AG09309 (cell line): ENCODE results near the gene CLDN22.

Source experiments
- DNase-seq: peaks from one replicate; pipeline ENCODE4 v3.0.0-alpha.2; 2010; ENCODE audit warnings: low read depth
- H3K4me3 ChIP-seq: 2 replicates; pipeline ENCODE4 v1.5.1; 2011; ENCODE audit warnings: mild to moderate bottlenecking, low read depth, low read length, moderate library complexity; ENCODE audit not compliant: control insufficient read depth
- TF ChIP-seq, protein P1 (sequence below): IDR thresholded peaks from 2 replicates; pipeline ENCODE4 v1.5.1; 2011; ENCODE audit warnings: mild to moderate bottlenecking, low read depth, low read length, inconsistent platforms; ENCODE audit not compliant: insufficient read depth, control insufficient read depth; ENCODE audit errors: missing control alignments

CLDN22 gene

DNA sequence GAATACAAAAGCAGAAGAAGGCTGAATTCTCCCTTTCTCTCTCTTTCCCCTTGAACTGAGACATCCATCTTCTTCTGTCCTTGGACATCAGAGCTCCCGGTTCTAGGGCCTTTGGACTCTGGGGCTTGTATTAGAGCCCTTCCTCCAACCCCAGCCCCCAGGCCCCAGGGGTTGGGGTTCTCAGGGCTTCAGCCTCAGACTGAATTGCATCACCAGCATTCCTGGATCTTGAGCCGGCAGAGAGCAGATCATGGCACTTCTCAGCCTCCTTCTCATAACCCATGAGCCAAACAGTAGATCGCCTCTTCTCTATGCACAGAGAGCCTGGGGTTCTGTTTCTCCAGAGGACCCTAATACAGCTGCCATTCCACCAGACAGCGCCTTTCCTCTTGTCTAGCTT, 27.5 kb upstream of the CLDN22 start:
- TF ChIP-seq, protein P1, sequence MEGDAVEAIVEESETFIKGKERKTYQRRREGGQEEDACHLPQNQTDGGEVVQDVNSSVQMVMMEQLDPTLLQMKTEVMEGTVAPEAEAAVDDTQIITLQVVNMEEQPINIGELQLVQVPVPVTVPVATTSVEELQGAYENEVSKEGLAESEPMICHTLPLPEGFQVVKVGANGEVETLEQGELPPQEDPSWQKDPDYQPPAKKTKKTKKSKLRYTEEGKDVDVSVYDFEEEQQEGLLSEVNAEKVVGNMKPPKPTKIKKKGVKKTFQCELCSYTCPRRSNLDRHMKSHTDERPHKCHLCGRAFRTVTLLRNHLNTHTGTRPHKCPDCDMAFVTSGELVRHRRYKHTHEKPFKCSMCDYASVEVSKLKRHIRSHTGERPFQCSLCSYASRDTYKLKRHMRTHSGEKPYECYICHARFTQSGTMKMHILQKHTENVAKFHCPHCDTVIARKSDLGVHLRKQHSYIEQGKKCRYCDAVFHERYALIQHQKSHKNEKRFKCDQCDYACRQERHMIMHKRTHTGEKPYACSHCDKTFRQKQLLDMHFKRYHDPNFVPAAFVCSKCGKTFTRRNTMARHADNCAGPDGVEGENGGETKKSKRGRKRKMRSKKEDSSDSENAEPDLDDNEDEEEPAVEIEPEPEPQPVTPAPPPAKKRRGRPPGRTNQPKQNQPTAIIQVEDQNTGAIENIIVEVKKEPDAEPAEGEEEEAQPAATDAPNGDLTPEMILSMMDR: no peak
- H3K4me3 ChIP-seq: no peak overlapping the region
- no peak for DNase-seq

DNA sequence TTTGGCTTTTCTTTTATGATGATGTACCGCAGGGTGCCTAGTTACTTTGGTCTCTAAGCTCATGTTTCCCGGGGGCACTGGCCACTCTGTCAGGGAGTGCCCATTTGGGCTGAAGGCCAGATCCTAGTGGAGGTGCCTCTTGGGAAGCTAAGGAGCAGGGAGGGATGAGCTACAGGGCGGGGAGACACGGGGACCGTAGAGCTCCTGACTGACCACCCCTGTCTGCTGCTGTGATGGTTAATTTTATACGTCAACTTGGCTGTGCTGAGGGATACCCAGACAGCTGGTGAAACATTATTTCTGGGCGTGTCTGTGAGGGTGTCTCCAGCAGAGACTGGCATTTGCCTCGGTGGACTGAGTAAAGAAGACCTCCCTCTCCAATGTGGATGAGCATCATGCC, 27.1 kb upstream of the CLDN22 start:
- TF ChIP-seq, protein P1: no peak
- DNase-seq: no peak
- H3K4me3 ChIP-seq: no peak overlapping the region

DNA sequence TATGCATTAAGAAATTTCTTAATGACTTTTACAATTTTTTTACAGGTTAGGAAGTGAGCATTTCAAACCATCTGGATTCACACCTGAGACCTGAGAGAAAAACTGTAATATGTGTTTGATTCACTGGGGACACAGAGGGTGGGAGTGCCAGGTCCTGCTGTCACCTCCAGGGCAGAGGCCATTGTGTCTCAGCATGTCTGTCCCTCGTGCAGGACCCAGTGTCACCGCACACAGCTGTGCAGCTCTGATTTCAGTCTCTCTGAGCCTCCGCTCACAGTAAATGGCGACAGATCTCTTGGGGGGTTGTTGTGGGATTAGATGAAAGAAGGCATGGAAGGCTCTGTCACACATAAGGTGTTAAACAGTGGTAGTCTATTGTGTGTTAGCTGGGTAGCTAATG, 25.2 kb upstream of the CLDN22 start:
- no peak for DNase-seq
- no peak overlapping the region for H3K4me3 ChIP-seq
- TF ChIP-seq, protein P1: no peak

DNA sequence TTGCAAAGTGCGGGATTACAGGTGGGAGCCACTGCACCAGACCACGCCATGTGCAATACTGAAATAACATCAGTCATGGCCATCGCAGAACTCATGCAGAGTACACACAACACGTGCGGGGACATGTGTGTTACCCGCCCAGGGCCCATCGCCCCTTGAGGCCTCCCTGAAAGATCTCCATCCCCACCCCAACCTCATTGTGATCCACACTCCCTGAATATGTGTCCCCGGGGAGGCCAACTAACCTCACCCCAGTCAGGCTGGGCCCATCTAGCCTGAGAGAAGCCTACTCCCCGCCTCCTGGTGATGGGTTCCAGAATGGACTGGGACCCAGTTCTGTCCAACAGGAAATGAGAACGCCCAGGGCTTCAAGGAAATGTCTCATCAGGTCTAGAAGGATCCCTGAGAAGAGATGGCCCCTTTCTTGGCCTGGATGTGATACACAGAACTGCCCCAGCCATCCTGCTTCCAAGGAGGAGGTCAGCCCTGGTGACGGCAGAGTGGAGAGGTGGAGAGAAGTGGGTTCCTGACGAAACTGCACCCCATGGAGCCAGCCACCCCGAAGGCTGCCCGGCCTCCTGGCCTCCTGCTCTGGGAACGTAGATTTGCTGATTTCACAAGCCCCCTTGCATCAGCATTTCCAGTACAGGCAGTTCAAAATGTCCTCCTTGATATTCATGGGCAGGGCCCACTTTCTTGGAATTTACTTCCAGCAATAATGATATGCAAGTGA, 24.6 kb upstream of the CLDN22 start:
- DNase-seq: no peak
- TF ChIP-seq, protein P1: no peak
- H3K4me3 ChIP-seq: no peak overlapping the region

DNA sequence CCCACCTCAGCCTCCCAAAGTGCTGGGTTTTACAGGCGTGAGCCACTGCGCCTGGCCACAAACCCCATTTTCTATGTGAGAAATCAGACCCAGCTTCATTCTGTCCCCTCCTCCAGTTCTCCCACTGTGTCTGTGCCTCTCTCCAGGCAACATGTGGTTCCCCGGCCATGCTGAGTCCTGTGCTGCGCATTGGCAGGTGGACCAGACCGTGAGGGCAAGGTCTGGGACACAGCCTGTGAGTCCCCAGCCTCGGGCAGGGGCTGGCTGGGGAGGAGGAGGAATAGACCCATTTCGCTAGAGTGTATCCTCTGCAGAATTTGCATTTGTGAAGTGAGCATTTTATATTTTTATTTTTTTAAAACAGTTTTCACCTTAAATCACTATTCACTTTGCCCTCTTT, 23.7 kb upstream of the CLDN22 start:
- no peak overlapping the region for H3K4me3 ChIP-seq
- TF ChIP-seq, protein P1: no peak

DNA sequence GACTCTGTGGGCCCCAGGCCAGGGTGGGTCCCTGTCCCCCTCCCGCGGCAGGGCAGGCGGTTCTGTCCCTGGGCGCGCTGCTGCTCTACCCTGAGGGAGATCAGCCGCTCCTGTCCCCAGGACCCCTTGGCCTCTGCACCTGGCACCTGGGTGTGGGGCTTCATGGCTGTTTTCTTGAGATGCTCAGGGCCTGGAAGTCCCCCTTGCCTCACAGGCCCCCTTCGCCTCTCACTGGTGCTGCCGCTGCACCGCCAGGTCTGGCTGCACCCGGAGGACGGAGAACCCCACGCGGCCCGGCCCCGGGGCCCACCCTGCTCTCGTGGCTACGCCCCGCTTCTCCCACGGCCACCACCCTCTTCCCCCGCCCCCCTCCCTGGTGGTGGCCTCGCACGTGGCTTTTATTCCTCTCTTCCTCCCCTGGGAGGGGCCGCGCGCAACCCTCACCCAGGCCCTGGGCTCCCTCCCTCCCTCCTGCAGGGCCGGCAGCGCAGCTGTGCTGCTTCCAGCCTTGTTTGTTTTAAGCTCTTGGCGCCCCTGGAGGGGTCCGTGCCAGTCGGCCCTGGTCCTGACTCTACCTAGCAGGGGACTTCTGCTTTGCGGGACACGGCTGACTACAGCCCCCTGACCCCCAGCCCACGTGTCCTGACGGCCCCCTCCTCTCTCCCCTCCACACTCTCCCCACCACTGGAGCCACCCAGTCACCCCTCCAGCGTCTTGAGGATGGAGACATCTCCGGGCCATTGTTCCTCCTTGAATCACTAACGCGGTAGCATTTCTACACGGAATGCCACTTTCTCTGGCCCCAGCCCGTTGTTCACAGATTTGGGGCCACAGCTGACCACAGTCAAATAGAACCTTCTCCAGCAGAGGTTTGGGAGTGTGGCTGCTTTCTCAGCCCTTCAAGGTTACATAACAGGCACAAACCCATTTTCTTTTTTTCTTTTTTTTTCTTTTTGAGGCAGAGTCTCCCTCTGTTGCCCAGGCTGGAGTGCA, 22.8 kb upstream of the CLDN22 start:
- TF ChIP-seq, protein P1: no peak
- no peak for DNase-seq
- no peak overlapping the region for H3K4me3 ChIP-seq

More for the DNA sequence above, 23.7 kb upstream of the CLDN22 start:
- DNase-seq: no peak
